Vagina (tissue), 2 donors: ENCODE results near the gene NUDT14. TPM values are rescaled to one million over a fixed set of nuclear protein-coding genes. Genes with fewer than 3 reads are reported as not detected.

Experiments
- DNase-seq, 2 donors: peaks; one replicate each; pipeline ENCODE4 v3.0.0-alpha.2; 2017; ENCODE audit errors: extremely low spot score in 2 of 2
- H3K27ac ChIP-seq: fragments of 200-600 bp; sonication (generic); one replicate; pipeline ENCODE4 v1.5.1; 2019
- H3K27me3 ChIP-seq: fragments of 200-600 bp; sonication (generic); one replicate; pipeline ENCODE4 v1.5.1; 2019
- H3K36me3 ChIP-seq, 2 donors: fragments of 200-600 bp; sonication (generic); one replicate each; pipeline ENCODE4 v1.5.1; 2017 to 2019
- H3K4me1 ChIP-seq: fragments of 200-600 bp; sonication (generic); one replicate; pipeline ENCODE4 v1.5.1; 2019
- H3K4me3 ChIP-seq, 2 donors: fragments of 200-600 bp; sonication (generic); 1 replicate in 1 of 2; 2 replicates in 1 of 2; pipeline ENCODE4 v1.5.1; 2016 to 2019
- H3K9me3 ChIP-seq: fragments of 200-600 bp; sonication (generic); one replicate; pipeline ENCODE4 v1.5.1; 2019
- CTCF ChIP-seq, 3 experiments: fragments of 450-650 bp in 2 of 3; fragments of 200-600 bp in 1 of 3; sonication (generic) in 1 of 3; IDR thresholded peaks; one replicate each; pipeline ENCODE4 v1.5.1; 2017 to 2019; ENCODE audit warnings: antibody characterized with exemption in 3 of 3, mild to moderate bottlenecking in 2 of 3, moderate library complexity in 2 of 3
- POLR2A ChIP-seq, 2 donors: fragments of 450-650 bp; IDR thresholded peaks; one replicate each; pipeline ENCODE4 v1.6.1; 2017; ENCODE audit warnings: antibody characterized with exemption in 2 of 2, mild to moderate bottlenecking in 2 of 2, moderate library complexity in 2 of 2
- POLR2AphosphoS5 ChIP-seq, 2 donors: sonication (generic); formaldehyde crosslinking; IDR thresholded peaks; one replicate each; pipeline ENCODE4 v1.9.0; 2017; ENCODE audit warnings: antibody characterized with exemption in 2 of 2, mild to moderate bottlenecking in 2 of 2, low read depth in 1 of 2; ENCODE audit not compliant: insufficient read depth in 1 of 2
- intact Hi-C: fragments of 100-400 bp; cut with DNase I; formaldehyde crosslinking; loops from one replicate; pipeline ENCODE4 v1.15.1; 2023
- total RNA-seq: library from RNA; depleted of rRNA; stranded (reverse); fragments of >200 nt; gene quantifications from one replicate; pipeline ENCODE4 v1.2.3, GENCODE V29; 2016

The NUDT14 gene
- total RNA-seq, 1 donor from 2014 or later: 11.0 TPM

- Histone ChIP-seq H3K4me3 (no peak overlapping the region), H3K27me3 (no peaks in the 10 kb centered on the region), H3K36me3 (no peaks in the 10 kb centered on the region), H3K4me1 (no peaks in the 10 kb centered on the region), H3K9me3 (peaks cover 12% of the 10 kb centered on the region), H3K27ac (no peak overlapping the region)
- DNase-seq: no peak
- intact Hi-C loops: no loop called here
- no peak for TF ChIP-seq POLR2A (IDR thresholded peaks at IDR 0.05)
- no peak for TF ChIP-seq POLR2AphosphoS5 (IDR thresholded peaks at IDR 0.05; ENCODE audit: insufficient read depth in 1 of 2, low read depth in 1 of 2)
- TF ChIP-seq CTCF (IDR thresholded peaks at IDR 0.05): no peak
These were observed 49.9 kb downstream of the NUDT14 start for GRCh38 chr14:105131241-105131640.

- intact Hi-C loops: no loop called here
- TF ChIP-seq POLR2A (IDR thresholded peaks at IDR 0.05) (no peak), CTCF (IDR thresholded peaks at IDR 0.05) (no peak), POLR2AphosphoS5 (IDR thresholded peaks at IDR 0.05; ENCODE audit: insufficient read depth in 1 of 2, low read depth in 1 of 2) (no peak)
- Histone ChIP-seq H3K4me3 (no peak overlapping the region), H3K27ac (no peak overlapping the region), H3K4me1 (no peaks in the 10 kb centered on the region), H3K27me3 (no peaks in the 10 kb centered on the region), H3K36me3 (no peaks in the 10 kb centered on the region), H3K9me3 (peaks cover 12% of the 10 kb centered on the region)
- no peak for DNase-seq
These were observed 53.1 kb downstream of the NUDT14 start for GRCh38 chr14:105128059-105128458.

- TF ChIP-seq POLR2AphosphoS5 (IDR thresholded peaks at IDR 0.05; ENCODE audit: insufficient read depth in 1 of 2, low read depth in 1 of 2) (no peak), POLR2A (IDR thresholded peaks at IDR 0.05) (no peak), CTCF (IDR thresholded peaks at IDR 0.05) (no peak)
- no peaks in the 10 kb centered on the region for H3K27me3 ChIP-seq
- intact Hi-C loops: no loop called here
- no peak overlapping the region for H3K27ac ChIP-seq
- H3K9me3 ChIP-seq: peaks cover 9% of the 10 kb centered on the region
- DNase-seq: no peak
- no peaks in the 10 kb centered on the region for H3K36me3 ChIP-seq
- H3K4me1 ChIP-seq: no peaks in the 10 kb centered on the region
- no peak overlapping the region for H3K4me3 ChIP-seq
These were observed 54.2 kb downstream of the NUDT14 start for GRCh38 chr14:105126981-105127329.

GRCh38 chr14:105126126-105126980, 54.8 kb downstream of the NUDT14 start:
- no peak for DNase-seq
- H3K4me3 ChIP-seq: no peak overlapping the region
- H3K27ac ChIP-seq: no peak overlapping the region
- no peaks in the 10 kb centered on the region for H3K36me3 ChIP-seq
- intact Hi-C loops: no loop called here
- H3K27me3 ChIP-seq: no peaks in the 10 kb centered on the region
- H3K4me1 ChIP-seq: no peaks in the 10 kb centered on the region
- no peak for TF ChIP-seq POLR2AphosphoS5 (IDR thresholded peaks at IDR 0.05; ENCODE audit: insufficient read depth in 1 of 2, low read depth in 1 of 2)
- TF ChIP-seq CTCF (IDR thresholded peaks at IDR 0.05): no peak
- TF ChIP-seq POLR2A (IDR thresholded peaks at IDR 0.05): no peak
- peaks cover 3% of the 10 kb centered on the region for H3K9me3 ChIP-seq

- H3K27ac ChIP-seq: no peak overlapping the region
- peak in 1 of 2 donors; percentile 72 for DNase-seq
- intact Hi-C loops: no loop called here
- H3K4me1 ChIP-seq: no peaks in the 10 kb centered on the region
- H3K4me3 ChIP-seq: no peak overlapping the region
- no peaks in the 10 kb centered on the region for H3K9me3 ChIP-seq
- TF ChIP-seq POLR2AphosphoS5 (IDR thresholded peaks at IDR 0.05; ENCODE audit: insufficient read depth in 1 of 2, low read depth in 1 of 2): no peak
- no peak for TF ChIP-seq POLR2A (IDR thresholded peaks at IDR 0.05)
- no peak for TF ChIP-seq CTCF (IDR thresholded peaks at IDR 0.05)
- no peaks in the 10 kb centered on the region for H3K36me3 ChIP-seq
- no peaks in the 10 kb centered on the region for H3K27me3 ChIP-seq
These were observed 56.3 kb downstream of the NUDT14 start for GRCh38 chr14:105124823-105125222.
